CD4-positive, alpha-beta T cell treated with Interleukin-10 for 1 hour (primary cell): ENCODE results near the gene POLR3H.
A peak's percentile ranks its signal among the peaks of the same experiment; 100 is the strongest.

Experiments used
- DNase-seq: peaks from one replicate; pipeline ENCODE4 v3.0.0-alpha.2; 2020

POLR3H gene

DNA sequence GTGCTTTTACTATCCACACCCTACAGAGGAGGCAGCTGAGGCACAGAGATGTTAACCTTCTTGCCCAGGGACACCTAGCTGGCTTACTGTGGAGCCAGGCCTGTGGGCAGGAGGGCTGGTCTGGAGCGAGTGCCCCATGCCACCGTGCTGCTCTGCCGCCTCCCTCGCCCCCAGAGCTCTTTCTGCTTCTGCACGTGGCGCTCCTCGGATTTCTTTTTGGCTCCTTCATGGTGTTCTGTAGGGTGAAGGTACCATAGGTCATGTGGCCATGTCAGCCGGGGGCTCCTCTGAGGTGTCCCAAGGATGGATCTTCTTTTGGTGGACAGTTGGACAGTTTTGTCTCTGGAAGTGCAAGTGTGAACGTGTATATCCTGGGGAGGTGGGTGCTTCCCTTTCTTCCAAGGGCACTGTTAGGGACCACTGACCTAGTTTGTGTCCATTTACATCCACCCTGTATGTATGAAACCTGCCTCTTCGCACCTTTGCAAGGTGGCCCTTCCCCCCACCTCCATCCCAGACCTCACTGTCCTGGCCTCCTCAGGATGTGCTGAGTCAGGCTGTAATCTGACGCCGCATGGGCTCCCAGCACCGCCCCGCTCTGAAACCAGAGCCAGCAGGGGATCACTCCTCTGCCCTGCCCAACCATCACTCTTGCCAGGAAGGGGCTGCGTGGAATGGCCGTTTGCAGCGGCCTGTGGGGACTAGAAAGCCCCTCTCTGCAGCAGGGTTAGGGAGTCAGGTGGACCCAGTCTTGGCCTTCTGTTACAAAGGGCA, 31.7 kb downstream of the POLR3H start:
- DNase-seq: no peak

- no peak for DNase-seq
Observed at GRCh38 chr22:41511521-41511968, 32.7 kb downstream of the POLR3H start.

GRCh38 chr22:41508770-41509170, 35.5 kb downstream of the POLR3H start:
- no peak for DNase-seq

GRCh38 chr22:41507330-41508063, 36.8 kb downstream of the POLR3H start:
- DNase-seq: no peak

DNA sequence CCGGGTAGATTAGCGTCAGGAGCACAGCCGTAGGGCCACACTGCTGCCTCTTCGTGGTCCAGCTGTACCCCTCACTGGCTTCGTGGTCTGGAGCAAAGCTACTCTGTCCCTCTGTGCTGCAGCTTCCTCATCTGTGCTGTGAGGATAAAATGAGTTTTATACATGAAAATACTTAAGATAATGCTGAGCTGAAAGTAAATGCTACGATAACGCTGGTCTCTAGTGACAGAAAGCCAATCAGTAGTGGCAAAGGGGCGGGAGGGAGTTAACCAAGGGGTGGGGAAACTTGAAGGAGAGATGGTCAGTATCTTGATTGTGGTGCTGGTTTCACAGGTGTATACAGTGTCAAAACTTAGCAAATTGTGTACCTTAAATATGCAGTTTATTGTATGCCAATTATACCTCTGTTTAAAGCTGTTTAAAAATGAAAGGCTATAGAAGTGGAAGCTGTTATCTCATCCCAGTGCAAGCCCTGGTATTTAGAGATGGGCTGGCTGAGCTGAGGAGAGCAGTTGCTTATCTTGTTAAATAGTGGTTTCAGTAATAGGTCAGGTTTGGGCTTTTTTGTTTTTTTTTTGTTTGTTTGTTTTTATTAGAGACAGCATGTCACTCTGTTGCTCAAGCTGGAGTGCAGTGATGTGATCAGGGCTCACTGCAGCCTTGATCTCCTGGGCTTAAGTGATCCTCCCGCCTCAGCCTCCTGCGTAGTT, 38.6 kb downstream of the POLR3H start:
- no peak for DNase-seq

DNA sequence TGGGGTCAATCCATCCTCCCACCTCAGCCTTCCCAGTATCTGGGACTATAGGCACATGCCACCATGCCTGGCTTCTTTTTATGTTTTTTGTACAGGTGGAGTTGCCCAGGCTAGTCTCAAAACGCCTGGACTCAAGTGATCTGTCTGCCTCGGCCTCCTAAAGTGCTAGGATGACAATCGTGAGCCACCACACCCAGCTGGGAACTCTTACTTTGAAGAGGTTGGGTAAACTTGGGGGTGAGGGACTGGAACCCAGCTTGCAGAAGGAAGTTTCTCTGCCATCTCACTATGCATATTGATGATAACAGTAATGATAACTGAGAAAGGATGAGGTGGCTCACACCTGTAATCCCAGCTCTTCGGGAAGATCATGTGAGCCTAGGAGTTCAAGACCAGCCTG, 39.5 kb downstream of the POLR3H start:
- DNase-seq: no peak

GRCh38 chr22:41504397-41504796, 39.9 kb downstream of the POLR3H start:
- DNase-seq: no peak

- DNase-seq: peak; percentile 39
Observed at GRCh38 chr22:41501209-41501608, 43.1 kb downstream of the POLR3H start.

DNA sequence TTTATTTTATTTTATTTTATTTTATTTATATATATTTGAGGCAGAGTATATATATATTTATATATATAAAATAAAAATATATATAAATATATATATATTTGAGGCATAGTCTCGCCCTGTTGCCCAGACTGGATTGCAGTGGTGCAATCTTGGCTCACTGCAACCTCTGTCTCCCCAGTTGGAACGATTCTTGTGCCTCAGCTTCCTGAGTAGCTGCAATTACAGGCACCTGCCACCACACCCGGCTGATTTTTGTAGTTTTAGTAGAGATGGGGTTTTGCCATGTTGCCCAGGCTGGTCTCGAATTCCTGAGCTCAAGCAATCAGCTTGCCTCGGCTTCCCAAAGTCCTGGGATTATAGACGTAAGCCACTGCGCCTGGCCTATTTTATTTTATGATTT, 44.0 kb downstream of the POLR3H start:
- no peak for DNase-seq

DNA sequence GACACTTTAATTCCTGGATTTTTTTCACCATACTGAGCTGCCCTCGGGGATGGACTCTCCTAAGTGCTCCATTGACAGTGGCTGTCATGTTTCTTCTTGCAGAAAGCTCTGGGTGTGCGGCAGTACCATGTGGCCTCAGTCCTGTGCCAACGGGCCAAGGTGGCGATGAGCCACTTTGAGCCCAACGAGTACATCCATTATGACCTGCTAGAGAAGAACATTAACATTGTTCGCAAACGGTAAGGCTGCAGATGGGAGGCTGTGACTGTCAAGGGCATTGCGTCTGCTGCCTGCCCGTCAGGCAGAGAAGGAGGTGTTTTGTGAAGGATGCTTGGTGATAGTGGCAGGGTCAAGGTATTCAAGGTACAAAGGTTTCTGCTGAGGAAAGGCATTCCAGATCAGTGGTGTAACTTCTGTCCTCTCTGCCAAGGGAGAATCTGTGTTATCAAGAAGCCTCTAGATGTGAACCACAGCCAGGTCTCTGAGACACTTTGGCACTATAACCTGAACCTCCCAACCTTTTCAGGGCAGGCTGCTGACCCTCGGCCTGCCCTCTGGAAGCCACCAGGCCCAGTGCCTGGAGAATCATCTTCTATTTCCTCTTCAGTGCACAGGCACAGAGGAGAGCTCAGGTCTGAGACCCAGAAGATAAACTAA, 44.5 kb downstream of the POLR3H start:
- no peak for DNase-seq

- no peak for DNase-seq
Observed at GRCh38 chr22:41498303-41498835, 45.9 kb downstream of the POLR3H start.

DNA sequence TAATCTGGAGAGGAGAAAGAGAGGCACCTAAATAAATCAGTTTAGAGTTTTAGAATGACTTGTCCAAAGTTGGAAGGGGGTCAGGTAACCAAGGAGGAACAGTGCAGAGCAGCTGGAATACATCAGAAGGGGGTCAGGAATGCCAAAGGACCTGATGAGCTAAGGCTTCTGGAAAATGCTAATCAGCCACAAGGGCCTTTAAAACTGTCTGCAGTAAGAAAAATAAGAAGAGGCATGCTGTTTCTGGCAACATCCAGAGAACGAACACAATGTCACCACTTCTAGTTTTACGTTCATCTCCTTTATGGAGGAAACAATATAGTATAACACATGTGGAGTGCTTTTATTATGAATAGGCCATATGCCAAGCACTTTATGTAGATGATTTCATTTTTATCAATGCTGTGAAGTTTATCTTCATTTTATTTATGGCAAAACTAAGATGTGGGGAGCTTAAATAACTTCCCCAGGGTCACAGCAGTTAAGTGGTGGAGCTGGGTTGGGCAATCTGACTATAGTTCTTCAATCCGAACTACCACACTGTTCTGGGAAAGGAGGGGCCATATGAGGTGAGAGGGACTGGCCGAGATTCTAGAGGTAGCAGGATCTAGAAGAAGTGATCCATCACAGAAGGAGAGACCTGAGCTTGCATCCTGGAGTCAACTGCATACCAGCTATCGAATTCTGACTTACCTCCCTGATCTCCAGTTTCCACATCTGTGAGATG, 52.7 kb downstream of the POLR3H start:
- no peak for DNase-seq

GRCh38 chr22:41488596-41489385, 55.5 kb downstream of the POLR3H start:
- no peak for DNase-seq

DNA sequence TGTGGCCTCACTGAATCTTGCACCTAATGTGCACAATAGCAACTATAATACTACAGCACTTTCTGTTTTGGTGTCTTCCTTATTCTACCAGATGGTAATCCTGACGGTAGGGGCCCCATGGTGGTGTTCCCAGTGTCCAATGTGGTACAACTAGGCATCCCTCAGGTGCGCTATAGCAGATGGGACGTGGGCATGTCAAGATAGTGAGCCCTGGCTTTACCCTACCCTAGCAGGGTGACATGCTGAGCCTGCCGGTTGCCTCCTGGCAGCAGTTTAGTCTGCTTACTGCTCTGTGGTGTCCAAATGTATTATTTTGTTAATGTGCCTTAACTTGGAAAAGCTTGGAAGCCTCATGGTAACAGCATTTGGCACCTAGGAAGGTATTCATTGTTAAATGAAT, 56.2 kb downstream of the POLR3H start:
- no peak for DNase-seq

- DNase-seq: no peak
Observed at GRCh38 chr22:41487037-41487935, 57.0 kb downstream of the POLR3H start.

GRCh38 chr22:41485033-41485432, 59.2 kb downstream of the POLR3H start:
- DNase-seq: no peak

DNA sequence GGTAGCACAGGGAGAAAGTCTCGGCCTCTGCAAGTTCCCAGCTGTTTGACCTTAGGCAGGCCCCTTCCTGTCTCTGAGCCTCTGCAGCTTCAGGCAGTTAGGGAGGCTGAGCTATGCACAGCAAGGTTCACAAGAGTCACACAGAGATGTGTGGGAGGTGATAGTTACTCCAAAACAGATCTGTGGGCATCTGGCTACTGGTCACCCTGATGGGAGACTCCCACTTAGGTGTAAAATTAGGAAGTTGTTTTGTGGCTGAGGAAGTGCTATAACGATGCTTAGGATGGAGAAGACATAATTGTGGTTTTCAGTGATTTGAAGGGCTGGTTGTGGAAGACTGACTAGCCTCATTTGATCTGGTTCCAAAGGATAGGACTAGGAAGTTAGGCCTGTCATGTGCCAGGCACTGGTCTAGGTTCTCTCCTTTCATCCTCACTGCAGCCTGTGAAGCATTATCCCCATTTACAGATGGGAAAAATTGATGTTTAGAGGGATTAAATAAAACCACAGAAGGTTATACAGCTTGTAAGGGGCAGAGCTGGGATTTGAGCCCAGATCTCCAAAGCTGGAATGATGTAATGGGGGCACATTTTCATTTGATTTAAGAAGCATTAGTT, 61.8 kb downstream of the POLR3H start:
- DNase-seq: no peak

- no peak for DNase-seq
Observed at GRCh38 chr22:41481925-41482318, 62.3 kb downstream of the POLR3H start.

DNA sequence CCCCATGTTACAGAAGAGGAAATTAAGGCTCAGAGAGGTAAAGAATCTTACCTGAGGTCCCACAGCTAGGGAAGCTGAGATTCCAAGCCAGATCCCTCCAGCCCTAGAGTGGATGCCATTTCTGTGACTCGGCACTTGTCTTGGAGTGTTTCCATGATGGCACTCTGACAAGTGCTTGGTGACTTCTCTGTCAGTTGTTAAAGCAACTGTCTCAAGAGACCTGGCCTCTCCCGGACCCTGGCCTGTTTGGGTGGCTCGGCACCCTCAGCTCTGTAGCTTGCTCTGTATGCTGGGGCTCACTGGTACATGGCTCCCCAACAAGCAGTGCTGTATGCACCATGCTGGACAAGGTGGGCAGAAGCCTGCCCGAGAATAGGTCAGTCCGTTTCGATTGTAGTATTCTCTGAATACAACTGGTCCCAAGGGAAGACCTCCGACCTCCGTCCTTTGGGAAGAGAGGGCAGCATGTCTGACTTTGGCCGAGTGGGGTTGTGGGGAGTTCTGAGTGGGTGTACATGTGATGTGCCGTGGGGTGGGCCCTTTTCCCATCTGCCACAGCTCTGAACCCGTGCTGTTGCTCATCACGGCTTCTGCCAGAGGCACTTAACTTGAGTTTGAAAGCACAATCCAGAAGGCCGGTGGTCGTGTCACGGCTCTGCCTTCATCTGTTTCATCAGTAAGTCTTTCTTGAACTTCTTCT, 63.0 kb downstream of the POLR3H start:
- no peak for DNase-seq
